ENCODE data around the gene MTFR1L. TPM values are rescaled to one million over a fixed set of nuclear protein-coding genes. Genes with fewer than 3 reads are reported as not detected.

MTFR1L gene
- polyA plus RNA-seq, 1 donor from 2014 or later = 115 TPM

DNA sequence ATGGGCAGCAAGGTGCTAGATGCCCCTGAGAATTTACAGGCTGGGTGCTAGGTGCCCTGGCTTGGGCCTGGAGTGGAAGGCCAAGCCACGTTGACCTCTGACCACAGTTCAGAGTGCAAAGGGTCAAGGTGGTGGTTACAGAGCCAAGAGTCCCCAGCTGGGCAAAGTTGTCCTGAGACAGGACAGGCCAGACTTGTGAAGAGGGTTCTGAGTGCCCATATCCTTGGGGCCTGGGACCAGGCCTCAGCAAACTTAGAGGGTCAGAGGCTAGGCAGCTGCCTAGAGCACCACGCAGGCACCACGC is 38.7 kb upstream of the MTFR1L start:
- Histone ChIP-seq H3K4me2 (ENCODE audit: low read length) (no peak overlapping the region), H2AFZ (ENCODE audit: low read depth, low read length) (no peak overlapping the region), H3K9ac (ENCODE audit: low read length) (no peak overlapping the region)

DNA sequence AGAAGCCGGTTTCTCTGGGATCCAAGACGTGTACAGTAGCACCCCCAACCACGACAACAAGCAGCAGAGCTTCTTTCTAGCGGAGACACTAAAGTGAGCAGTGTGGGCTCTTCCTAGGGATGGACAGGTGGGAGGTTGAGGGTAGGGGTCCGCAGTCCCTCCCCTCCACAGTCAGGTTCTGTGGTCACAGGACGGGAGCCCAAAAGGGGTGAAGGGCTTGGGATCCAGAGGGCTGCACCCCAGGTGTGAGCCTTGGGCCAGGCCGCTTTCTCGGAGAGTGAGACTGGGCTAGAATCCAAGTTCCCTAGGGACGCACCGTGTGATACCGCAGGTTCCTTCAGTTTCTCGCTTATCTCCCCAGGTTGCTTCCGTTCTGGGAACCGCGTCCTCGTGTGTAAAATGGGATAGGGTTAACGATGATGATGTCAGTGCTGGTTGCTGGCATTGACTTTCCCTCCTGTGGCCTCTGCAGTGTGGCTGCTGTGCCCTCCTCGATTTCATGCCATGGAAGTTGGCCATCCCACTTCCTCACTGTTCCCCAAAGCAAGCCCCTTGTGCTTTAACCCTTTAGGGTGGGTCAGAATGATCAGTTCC is 37.0 kb upstream of the MTFR1L start:
- no peak for TF ChIP-seq RAD21 (conservative IDR thresholded peaks at IDR 0.05)
- no peak for TF ChIP-seq TAF1 (IDR thresholded peaks at IDR 0.05; ENCODE audit: low read depth)
- no peak for TF ChIP-seq MXI1 (conservative IDR thresholded peaks at IDR 0.05; ENCODE audit: poor library complexity, severe bottlenecking)
- TF ChIP-seq, protein P1, sequence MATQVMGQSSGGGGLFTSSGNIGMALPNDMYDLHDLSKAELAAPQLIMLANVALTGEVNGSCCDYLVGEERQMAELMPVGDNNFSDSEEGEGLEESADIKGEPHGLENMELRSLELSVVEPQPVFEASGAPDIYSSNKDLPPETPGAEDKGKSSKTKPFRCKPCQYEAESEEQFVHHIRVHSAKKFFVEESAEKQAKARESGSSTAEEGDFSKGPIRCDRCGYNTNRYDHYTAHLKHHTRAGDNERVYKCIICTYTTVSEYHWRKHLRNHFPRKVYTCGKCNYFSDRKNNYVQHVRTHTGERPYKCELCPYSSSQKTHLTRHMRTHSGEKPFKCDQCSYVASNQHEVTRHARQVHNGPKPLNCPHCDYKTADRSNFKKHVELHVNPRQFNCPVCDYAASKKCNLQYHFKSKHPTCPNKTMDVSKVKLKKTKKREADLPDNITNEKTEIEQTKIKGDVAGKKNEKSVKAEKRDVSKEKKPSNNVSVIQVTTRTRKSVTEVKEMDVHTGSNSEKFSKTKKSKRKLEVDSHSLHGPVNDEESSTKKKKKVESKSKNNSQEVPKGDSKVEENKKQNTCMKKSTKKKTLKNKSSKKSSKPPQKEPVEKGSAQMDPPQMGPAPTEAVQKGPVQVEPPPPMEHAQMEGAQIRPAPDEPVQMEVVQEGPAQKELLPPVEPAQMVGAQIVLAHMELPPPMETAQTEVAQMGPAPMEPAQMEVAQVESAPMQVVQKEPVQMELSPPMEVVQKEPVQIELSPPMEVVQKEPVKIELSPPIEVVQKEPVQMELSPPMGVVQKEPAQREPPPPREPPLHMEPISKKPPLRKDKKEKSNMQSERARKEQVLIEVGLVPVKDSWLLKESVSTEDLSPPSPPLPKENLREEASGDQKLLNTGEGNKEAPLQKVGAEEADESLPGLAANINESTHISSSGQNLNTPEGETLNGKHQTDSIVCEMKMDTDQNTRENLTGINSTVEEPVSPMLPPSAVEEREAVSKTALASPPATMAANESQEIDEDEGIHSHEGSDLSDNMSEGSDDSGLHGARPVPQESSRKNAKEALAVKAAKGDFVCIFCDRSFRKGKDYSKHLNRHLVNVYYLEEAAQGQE (IDR thresholded peaks at IDR 0.05; ENCODE audit: borderline replicate concordance) = no peak
- TF ChIP-seq EZH2 (IDR thresholded peaks at IDR 0.05; ENCODE audit: borderline replicate concordance, insufficient read depth, low read length, poor library complexity, severe bottlenecking) = no peak
- no peak for TF ChIP-seq EP300 (conservative IDR thresholded peaks at IDR 0.05; ENCODE audit: poor library complexity, severe bottlenecking)
- TF ChIP-seq, protein P2, sequence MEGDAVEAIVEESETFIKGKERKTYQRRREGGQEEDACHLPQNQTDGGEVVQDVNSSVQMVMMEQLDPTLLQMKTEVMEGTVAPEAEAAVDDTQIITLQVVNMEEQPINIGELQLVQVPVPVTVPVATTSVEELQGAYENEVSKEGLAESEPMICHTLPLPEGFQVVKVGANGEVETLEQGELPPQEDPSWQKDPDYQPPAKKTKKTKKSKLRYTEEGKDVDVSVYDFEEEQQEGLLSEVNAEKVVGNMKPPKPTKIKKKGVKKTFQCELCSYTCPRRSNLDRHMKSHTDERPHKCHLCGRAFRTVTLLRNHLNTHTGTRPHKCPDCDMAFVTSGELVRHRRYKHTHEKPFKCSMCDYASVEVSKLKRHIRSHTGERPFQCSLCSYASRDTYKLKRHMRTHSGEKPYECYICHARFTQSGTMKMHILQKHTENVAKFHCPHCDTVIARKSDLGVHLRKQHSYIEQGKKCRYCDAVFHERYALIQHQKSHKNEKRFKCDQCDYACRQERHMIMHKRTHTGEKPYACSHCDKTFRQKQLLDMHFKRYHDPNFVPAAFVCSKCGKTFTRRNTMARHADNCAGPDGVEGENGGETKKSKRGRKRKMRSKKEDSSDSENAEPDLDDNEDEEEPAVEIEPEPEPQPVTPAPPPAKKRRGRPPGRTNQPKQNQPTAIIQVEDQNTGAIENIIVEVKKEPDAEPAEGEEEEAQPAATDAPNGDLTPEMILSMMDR (IDR thresholded peaks at IDR 0.05; ENCODE audit: poor library complexity, severe bottlenecking) = no peak
- no peak for TF ChIP-seq POLR2AphosphoS5 (IDR thresholded peaks at IDR 0.05)
- H3K4me2 ChIP-seq (ENCODE audit: low read length) = no peak overlapping the region

More for the DNA sequence above, 38.7 kb upstream of the MTFR1L start:
- H3F3A ChIP-seq (ENCODE audit: insufficient read depth, low read length, poor library complexity, severe bottlenecking) = no peaks in the 10 kb centered on the region
- H3K9me2 ChIP-seq (ENCODE audit: insufficient read depth, low read length) = no peaks in the 10 kb centered on the region
- H3K79me2 ChIP-seq (replicated peaks; ENCODE audit: insufficient read depth, low read length) = no peaks in the 10 kb centered on the region
- TF ChIP-seq, protein P1 (IDR thresholded peaks at IDR 0.05; ENCODE audit: borderline replicate concordance) = no peak
- TF ChIP-seq POLR2AphosphoS5 (IDR thresholded peaks at IDR 0.05) (no peak), RAD21 (conservative IDR thresholded peaks at IDR 0.05) (no peak), TAF1 (IDR thresholded peaks at IDR 0.05; ENCODE audit: low read depth) (no peak), MXI1 (conservative IDR thresholded peaks at IDR 0.05; ENCODE audit: poor library complexity, severe bottlenecking) (no peak), EP300 (conservative IDR thresholded peaks at IDR 0.05; ENCODE audit: poor library complexity, severe bottlenecking) (no peak), EZH2 (IDR thresholded peaks at IDR 0.05; ENCODE audit: borderline replicate concordance, insufficient read depth, low read length, poor library complexity, severe bottlenecking) (no peak), SMC3 (conservative IDR thresholded peaks at IDR 0.05; ENCODE audit: poor library complexity) (no peak)
- TF ChIP-seq, protein P2 (IDR thresholded peaks at IDR 0.05; ENCODE audit: poor library complexity, severe bottlenecking) = no peak
- H3K27me3 ChIP-seq (ENCODE audit: insufficient read depth, low read depth, low read length) = no peaks in the 10 kb centered on the region
- H3K4me3 ChIP-seq (ENCODE audit: low read length) = no peak overlapping the region
- no peaks in the 10 kb centered on the region for H4K20me1 ChIP-seq (ENCODE audit: insufficient read depth)
- no peak overlapping the region for H3K27ac ChIP-seq (ENCODE audit: low read length)
- H3K36me3 ChIP-seq (ENCODE audit: insufficient read depth, low read length) = no peaks in the 10 kb centered on the region
- H3K9me3 ChIP-seq (ENCODE audit: low read length) = no peaks in the 10 kb centered on the region

More for the DNA sequence above, 37.0 kb upstream of the MTFR1L start:
- Histone ChIP-seq H3K27me3 (ENCODE audit: insufficient read depth, low read depth, low read length) (no peaks in the 10 kb centered on the region), H2AFZ (ENCODE audit: low read depth, low read length) (no peak overlapping the region), H3K27ac (ENCODE audit: low read length) (no peak overlapping the region), H3K4me3 (ENCODE audit: low read length) (no peak overlapping the region), H3K9ac (ENCODE audit: low read length) (no peak overlapping the region), H3K79me2 (replicated peaks; ENCODE audit: insufficient read depth, low read length) (no peaks in the 10 kb centered on the region), H3K9me2 (ENCODE audit: insufficient read depth, low read length) (no peaks in the 10 kb centered on the region), H3F3A (ENCODE audit: insufficient read depth, low read length, poor library complexity, severe bottlenecking) (no peaks in the 10 kb centered on the region), H4K20me1 (ENCODE audit: insufficient read depth) (no peaks in the 10 kb centered on the region), H3K9me3 (ENCODE audit: low read length) (no peaks in the 10 kb centered on the region), H3K36me3 (ENCODE audit: insufficient read depth, low read length) (no peaks in the 10 kb centered on the region)

All from neural cell (in vitro differentiated cells).